ENCODE measurements around the gene DOK5.

DNA sequence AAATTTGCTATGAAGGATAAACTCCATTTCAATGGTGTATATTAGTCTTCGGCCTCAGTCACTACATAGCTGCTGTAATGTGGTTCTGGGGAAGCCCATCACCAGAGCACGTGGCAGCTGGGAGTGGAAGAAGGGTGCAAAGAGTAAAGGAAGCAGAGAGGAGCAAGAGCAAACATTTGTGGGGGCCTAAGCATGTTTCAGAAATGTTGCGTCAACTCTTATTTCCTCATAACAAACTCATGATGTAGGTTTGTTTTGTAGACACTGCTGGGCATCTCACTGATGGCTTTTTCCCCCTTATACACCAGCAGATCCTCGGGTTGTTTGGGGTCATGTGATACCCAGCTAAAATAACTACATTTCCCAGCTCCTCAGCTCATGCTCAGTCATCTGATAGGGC, 37.3 kb downstream of the DOK5 start:
- TF ChIP-seq, protein P1, sequence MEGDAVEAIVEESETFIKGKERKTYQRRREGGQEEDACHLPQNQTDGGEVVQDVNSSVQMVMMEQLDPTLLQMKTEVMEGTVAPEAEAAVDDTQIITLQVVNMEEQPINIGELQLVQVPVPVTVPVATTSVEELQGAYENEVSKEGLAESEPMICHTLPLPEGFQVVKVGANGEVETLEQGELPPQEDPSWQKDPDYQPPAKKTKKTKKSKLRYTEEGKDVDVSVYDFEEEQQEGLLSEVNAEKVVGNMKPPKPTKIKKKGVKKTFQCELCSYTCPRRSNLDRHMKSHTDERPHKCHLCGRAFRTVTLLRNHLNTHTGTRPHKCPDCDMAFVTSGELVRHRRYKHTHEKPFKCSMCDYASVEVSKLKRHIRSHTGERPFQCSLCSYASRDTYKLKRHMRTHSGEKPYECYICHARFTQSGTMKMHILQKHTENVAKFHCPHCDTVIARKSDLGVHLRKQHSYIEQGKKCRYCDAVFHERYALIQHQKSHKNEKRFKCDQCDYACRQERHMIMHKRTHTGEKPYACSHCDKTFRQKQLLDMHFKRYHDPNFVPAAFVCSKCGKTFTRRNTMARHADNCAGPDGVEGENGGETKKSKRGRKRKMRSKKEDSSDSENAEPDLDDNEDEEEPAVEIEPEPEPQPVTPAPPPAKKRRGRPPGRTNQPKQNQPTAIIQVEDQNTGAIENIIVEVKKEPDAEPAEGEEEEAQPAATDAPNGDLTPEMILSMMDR (conservative IDR thresholded peaks at IDR 0.05; ENCODE audit: low read depth, low read length), result no peak
- TF ChIP-seq EZH2 (IDR thresholded peaks at IDR 0.05; ENCODE audit: borderline replicate concordance, low read depth, low read length, poor library complexity, severe bottlenecking), result no peak

Measured in A673 (cell line).